NCI-H2029 treated with DMSO at 0.1 percent for 48 hours (cell line): ENCODE data around the gene TSPAN11.
A peak's percentile ranks its signal among the peaks of the same experiment; 100 is the strongest.
"Not testable (repeated sequence)": the region's sequence is repeated elsewhere in the genome, so short reads cannot be mapped to it uniquely, and the experiment has no call there.

Experiments used
- DNase-seq: peaks from one replicate; lab custom pipeline; 2025; lab: John Stamatoyannopoulos, UW

Gene TSPAN11

GRCh38 chr12:31019976-31020375 lies 93.4 kb downstream of the TSPAN11 start:
- no peak for DNase-seq

GRCh38 chr12:31020385-31021166 lies 94.0 kb downstream of the TSPAN11 start:
- DNase-seq, result no peak

- no peak for DNase-seq
Measured at GRCh38 chr12:31021181-31021580, 94.6 kb downstream of the TSPAN11 start.

GRCh38 chr12:31021809-31022494 lies 95.4 kb downstream of the TSPAN11 start:
- DNase-seq, result peak; percentile 25

- DNase-seq, result no peak
Measured at GRCh38 chr12:31023271-31023724, 96.8 kb downstream of the TSPAN11 start.

GRCh38 chr12:31026202-31026601 lies 99.7 kb downstream of the TSPAN11 start:
- DNase-seq, result peak; percentile 55

GRCh38 chr12:31027006-31027405 lies 100.5 kb downstream of the TSPAN11 start:
- not testable (repeated sequence) for DNase-seq

GRCh38 chr12:31029468-31029867 lies 102.9 kb downstream of the TSPAN11 start:
- no peak for DNase-seq

- no peak for DNase-seq
Measured at GRCh38 chr12:31029916-31030562, 103.5 kb downstream of the TSPAN11 start.

- DNase-seq, result no peak
Measured at GRCh38 chr12:31031951-31032335, 105.4 kb downstream of the TSPAN11 start.

- no peak for DNase-seq
Measured at GRCh38 chr12:31033146-31033545, 106.6 kb downstream of the TSPAN11 start.

- DNase-seq, result no peak
Measured at GRCh38 chr12:31033681-31034080, 107.1 kb downstream of the TSPAN11 start.

- no peak for DNase-seq
Measured at GRCh38 chr12:31034372-31034771, 107.8 kb downstream of the TSPAN11 start.

GRCh38 chr12:31035226-31035625 lies 108.7 kb downstream of the TSPAN11 start:
- DNase-seq, result no peak

GRCh38 chr12:31035967-31036665 lies 109.6 kb downstream of the TSPAN11 start:
- no peak for DNase-seq

GRCh38 chr12:31037028-31037427 lies 110.5 kb downstream of the TSPAN11 start:
- DNase-seq, result no peak

GRCh38 chr12:31037931-31038330 lies 111.4 kb downstream of the TSPAN11 start:
- no peak for DNase-seq

- DNase-seq, result no peak
Measured at GRCh38 chr12:31041033-31041564, 114.6 kb downstream of the TSPAN11 start.
